Astrocyte of the cerebellum (primary cell): ENCODE measurements around the gene KCTD5.

Experiments
- DNase-seq: peaks from one replicate; pipeline ENCODE4 v3.0.0-alpha.2; 2011; ENCODE audit warnings: low read depth
- H3K4me3 ChIP-seq: 2 replicates; pipeline ENCODE4 v1.5.1; 2011; ENCODE audit warnings: mild to moderate bottlenecking, low read depth, low read length, moderate library complexity
- CTCF ChIP-seq: IDR thresholded peaks from 2 replicates; pipeline ENCODE4 v1.5.1; 2012; ENCODE audit warnings: low read length, low read depth, moderate library complexity, mild to moderate bottlenecking; ENCODE audit errors: missing control alignments
- in situ Hi-C: cut with HindIII; loops from 2 replicates; pipeline ENCODE4 v1.10.0; 2017; ENCODE audit warnings: low sequenced_read_pairs

KCTD5 gene

GRCh38 chr16:2752850-2753732 lies 70.8 kb downstream of the KCTD5 start:
- no peak for TF ChIP-seq CTCF
- in situ Hi-C loops = no loop called here
- peak overlapping the region; percentile 93 for H3K4me3 ChIP-seq
- peak; percentile 37 for DNase-seq

- DNase-seq = no peak
- H3K4me3 ChIP-seq = peak overlapping the region; percentile 93
- no peak for TF ChIP-seq CTCF
- in situ Hi-C loops = no loop called here
Observed at GRCh38 chr16:2753733-2754020, 71.4 kb downstream of the KCTD5 start.

GRCh38 chr16:2755158-2755557 lies 72.8 kb downstream of the KCTD5 start:
- H3K4me3 ChIP-seq = peak overlapping the region; percentile 93
- in situ Hi-C loops = no loop called here
- no peak for TF ChIP-seq CTCF
- DNase-seq = no peak

- no peak for TF ChIP-seq CTCF
- in situ Hi-C loops = no loop called here
- no peak overlapping the region for H3K4me3 ChIP-seq
- DNase-seq = no peak
Observed at GRCh38 chr16:2756288-2757015, 74.1 kb downstream of the KCTD5 start.

- no peak overlapping the region for H3K4me3 ChIP-seq
- in situ Hi-C loops = no loop called here
- no peak for TF ChIP-seq CTCF
- DNase-seq = no peak
Observed at GRCh38 chr16:2757344-2757743, 75.0 kb downstream of the KCTD5 start.
